HuH-7.5 (cell line): Measurements from ENCODE around the gene COL4A1.

ENCODE experiments used
- DNase-seq: peaks from one replicate; pipeline ENCODE4 v3.0.0; 2011; ENCODE audit warnings: low spot score

The COL4A1 gene

GRCh38 chr13:110108348-110109139 is 198.4 kb downstream of the COL4A1 start:
- DNase-seq: peak; percentile 46

- no peak for DNase-seq
Measured at GRCh38 chr13:110107568-110108347, 199.2 kb downstream of the COL4A1 start.

GRCh38 chr13:110106726-110107125 is 200.2 kb downstream of the COL4A1 start:
- no peak for DNase-seq

- no peak for DNase-seq
Measured at GRCh38 chr13:110105136-110105535, 201.8 kb downstream of the COL4A1 start.

GRCh38 chr13:110103534-110103933 is 203.4 kb downstream of the COL4A1 start:
- no peak for DNase-seq

GRCh38 chr13:110103026-110103425 is 203.9 kb downstream of the COL4A1 start:
- no peak for DNase-seq

GRCh38 chr13:110102053-110102452 is 204.9 kb downstream of the COL4A1 start:
- DNase-seq: no peak

GRCh38 chr13:110099922-110100321 is 207.0 kb downstream of the COL4A1 start:
- no peak for DNase-seq
